HepG2 (cell line): ENCODE results near the gene IVL. TPM values are rescaled to one million over a fixed set of nuclear protein-coding genes. Genes with fewer than 3 reads are reported as not detected.

ENCODE experiments used
- ATAC-seq: fragments of 200-7000 bp; cut with Tn5 transposase; 3 replicates; pipeline ENCODE4 v1.9.1; 2020; ENCODE audit warnings: mild to moderate bottlenecking, moderate library complexity
- BruUV-seq: library from RNA; stranded (reverse); fragments of 400-500 nt; replicated peaks from 2 replicates; lab custom pipeline; 2021; lab: Mats Ljungman, UMichigan
- CTCF ChIA-PET: fragments of 300-600 bp; formaldehyde crosslinking; extraction: SDS; loops from one replicate; lab custom pipeline; 2021; ENCODE audit warnings: low total read pairs, inconsistent platforms, low intra/inter-chr PET ratio; lab: Yijun Ruan, JAX
- POLR2A ChIA-PET: fragments of 350-600 bp; sonication (Branson Sonifier 250); formaldehyde crosslinking; loops from one replicate; lab custom pipeline; 2020; ENCODE audit warnings: antibody characterized with exemption, inconsistent platforms; lab: Yijun Ruan, JAX
- DNase-seq: peaks from one replicate; pipeline ENCODE4 v3.0.0-alpha.2; 2015; ENCODE audit warnings: low spot score
- FAIRE-seq: peaks from 3 replicates; lab custom pipeline; 2011; peaks lifted over from hg19 to GRCh38; lab: Jason Lieb, UNC
- H2AFZ ChIP-seq: one replicate; pipeline ENCODE4 v1.6.1; 2011; ENCODE audit warnings: low read length, inconsistent platforms
- H3K27ac ChIP-seq: fragments of 300-600 bp; 3 replicates; pipeline ENCODE4 v1.8.0; 2011; ENCODE audit warnings: mixed run types, mild to moderate bottlenecking, mixed read lengths, low read length, inconsistent platforms; ENCODE audit not compliant: insufficient read depth; ENCODE audit errors: extremely low read length
- H3K27me3 ChIP-seq, 2 experiments: fragments of 200-600 bp in 1 of 2; 2 replicates in 1 of 2; 3 replicates in 1 of 2; pipeline versions ENCODE4 v1.6.0 to v1.8.0; 2011; ENCODE audit warnings: low read length in 2 of 2, mild to moderate bottlenecking in 2 of 2, moderate library complexity in 2 of 2, inconsistent platforms in 1 of 2; ENCODE audit not compliant: insufficient read depth in 2 of 2, control insufficient read depth in 1 of 2
- H3K36me3 ChIP-seq, 2 experiments: fragments of 200-600 bp in 1 of 2; replicated peaks in 1 of 2; 2 replicates in 1 of 2; 3 replicates in 1 of 2; pipeline versions ENCODE4 v1.5.1 to v1.8.0; 2011; ENCODE audit warnings: low read length in 2 of 2, inconsistent platforms in 1 of 2; ENCODE audit not compliant: insufficient read depth in 2 of 2, control insufficient read depth in 1 of 2
- H3K4me1 ChIP-seq: 2 replicates; pipeline ENCODE4 v1.5.1; 2012; ENCODE audit warnings: low read length, inconsistent platforms; ENCODE audit not compliant: insufficient read depth
- H3K4me2 ChIP-seq: 2 replicates; pipeline ENCODE4 v1.6.0; 2011; ENCODE audit warnings: low read depth, low read length, inconsistent platforms
- H3K4me3 ChIP-seq, 3 experiments: fragments of 200-600 bp in 1 of 3; sonication (generic), shearing (Covaris generic) in 1 of 3; replicated peaks in 1 of 3; 2 replicates each; pipeline ENCODE4 v1.5.1; 2011 to 2016; ENCODE audit warnings: low read length in 3 of 3, inconsistent platforms in 2 of 3, low read depth in 2 of 3, mild to moderate bottlenecking in 2 of 3, control low read depth in 1 of 3, mixed read lengths in 1 of 3; ENCODE audit not compliant: insufficient read depth in 1 of 3
- H3K79me2 ChIP-seq: one replicate; pipeline ENCODE4 v1.6.1; 2011; ENCODE audit warnings: low read length, inconsistent platforms; ENCODE audit not compliant: insufficient read depth
- H3K9ac ChIP-seq: 2 replicates; pipeline ENCODE4 v1.6.0; 2011; ENCODE audit warnings: mild to moderate bottlenecking, low read depth, low read length, inconsistent platforms; ENCODE audit not compliant: insufficient read depth
- H3K9me3 ChIP-seq: 2 replicates; pipeline ENCODE4 v1.5.1; 2012; ENCODE audit warnings: mild to moderate bottlenecking, low read length
- H4K20me1 ChIP-seq: 2 replicates; pipeline ENCODE4 v1.6.0; 2011; ENCODE audit warnings: inconsistent platforms, mild to moderate bottlenecking, low read length, moderate library complexity; ENCODE audit not compliant: insufficient read depth
- ARNT ChIP-seq: fragments of 450-650 bp; IDR thresholded peaks from 2 replicates; pipeline ENCODE4 v1.6.1; 2017
- HOXA9 ChIP-seq: sonication (generic); formaldehyde crosslinking; IDR thresholded peaks from 2 replicates; pipeline ENCODE4 v1.8.1; 2022; ENCODE audit warnings: missing genetic modification reagents, mild to moderate bottlenecking, moderate library complexity, borderline replicate concordance
- PHB2 ChIP-seq: fragments of 450-650 bp; IDR thresholded peaks from 2 replicates; pipeline ENCODE4 v1.6.1; 2018; ENCODE audit not compliant: partially characterized antibody
- SAP130 ChIP-seq: IDR thresholded peaks from 2 replicates; pipeline ENCODE4 v1.6.1; 2016; ENCODE audit warnings: low read depth
- SMC3 ChIP-seq: IDR thresholded peaks from 2 replicates; pipeline ENCODE4 v1.6.1; 2011; ENCODE audit warnings: low read length, improper control_type of control experiment
- SRSF9 ChIP-seq: fragments of 200-400 bp; formaldehyde crosslinking; IDR thresholded peaks from 2 replicates; pipeline ENCODE4 v1.6.1; 2018; ENCODE audit warnings: borderline replicate concordance, mild to moderate bottlenecking, low read depth, low read length; ENCODE audit not compliant: insufficient read depth, poor library complexity, severe bottlenecking
- STAG1 ChIP-seq: sonication (generic); formaldehyde crosslinking; IDR thresholded peaks from 2 replicates; pipeline ENCODE4 v1.4.0; 2020; ENCODE audit warnings: missing genetic modification reagents
- ZFP41 ChIP-seq: sonication (generic); formaldehyde crosslinking; IDR thresholded peaks from 2 replicates; pipeline ENCODE4 v1.4.0; 2020; ENCODE audit warnings: mild to moderate bottlenecking, missing genetic modification reagents, borderline replicate concordance
- ZNF20 ChIP-seq: sonication (generic); formaldehyde crosslinking; IDR thresholded peaks from 2 replicates; pipeline ENCODE4 v1.4.0; 2020; ENCODE audit warnings: mild to moderate bottlenecking, moderate library complexity, missing genetic modification reagents
- WGBS: methylation state at CpG from one replicate; pipeline ENCODE4 v1.1.6; 2017; ENCODE audit warnings: low lambda C conversion rate; 5-methylcytosine and 5-hydroxymethylcytosine counted together
- in situ Hi-C: cut with HindIII; loops from 2 replicates; pipeline ENCODE4 v1.10.0; 2017; ENCODE audit warnings: low pct_unique_long_range_greater_than_20kb; ENCODE audit not compliant: extremely low pct_ligation_motif_present
- intact Hi-C: fragments of 100-400 bp; cut with micrococcal nuclease; formaldehyde crosslinking; loops from one replicate; pipeline ENCODE4 v1.10.0; 2022; ENCODE audit not compliant: unreplicated experiment
- polyA plus RNA-seq, 8 experiments: library from polyadenylated mRNA; depleted of rRNA in 3 of 8; stranded (reverse) in 7 of 8; unstranded in 1 of 8; fragments of >200 nt; fragmentation: Illumina TruSeq in 4 of 8; extraction: Trizol in 4 of 8; gene quantifications; 2 replicates each; pipeline versions ENCODE4 v1.2.1 to v1.2.3, GENCODE V29; 2011 to 2016; ENCODE audit warnings: low read depth in 4 of 8, missing spikeins in 1 of 8, mixed read lengths in 1 of 8; ENCODE audit not compliant: insufficient read depth in 1 of 8
- total RNA-seq, 5 experiments: library from RNA; depleted of rRNA; stranded (reverse); fragments of >200 nt; fragmentation: Illumina TruSeq; extraction: Trizol; gene quantifications; 2 replicates each; pipeline ENCODE4 v1.2.3, GENCODE V29; 2016; ENCODE audit warnings: low read depth in 1 of 5
- TF ChIP-seq, protein P1 (sequence below): sonication (generic); formaldehyde crosslinking; IDR thresholded peaks from 2 replicates; pipeline ENCODE4 v1.5.0; 2020; ENCODE audit warnings: mild to moderate bottlenecking, missing genetic modification reagents, moderate library complexity

IVL gene
- total and polyA plus RNA-seq, 2 of the 13 experiments (the other 11 are each of a cell fraction or from before 2014, with no cell fraction given) = not detected

DNA sequence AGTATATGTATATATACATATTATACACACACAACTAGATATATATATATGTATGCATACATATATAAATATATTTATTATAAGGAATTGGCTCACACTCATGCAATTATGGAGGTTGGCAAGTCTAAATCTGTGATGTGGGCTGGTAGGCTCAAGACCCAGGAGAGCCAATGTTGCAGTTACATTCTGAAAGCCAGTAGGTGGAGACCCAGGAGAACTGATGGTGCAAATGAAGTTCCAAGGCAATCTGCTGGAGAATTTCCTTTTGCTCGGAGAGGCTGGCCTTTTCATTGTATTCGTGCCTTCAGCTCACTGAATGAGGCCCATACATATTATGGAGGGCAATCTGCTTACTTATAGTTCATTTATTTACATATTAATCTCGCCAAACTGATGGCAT lies 9.4 kb downstream of the IVL start:
- 4% methylated on average over 3 of the region's 3 CpGs for WGBS
- ATAC-seq (peak; percentile 40; the same call in 1 of the 3 replicates), FAIRE-seq (peak; percentile 56), DNase-seq (peak; percentile 30)
- H3K4me3 ChIP-seq = no peak overlapping the region
- no peak overlapping the region for H2AFZ ChIP-seq
- no peaks in the 10 kb centered on the region for H3K9me3 ChIP-seq
- in situ Hi-C loops = loop anchor here (10.0 kb wide), 1 partner anchor 307 kb away; no protein-coding TSS in a partner anchor
- H3K36me3 ChIP-seq = no peaks in the 10 kb centered on the region
- H3K4me1 ChIP-seq = no peaks in the 10 kb centered on the region
- TF ChIP-seq SAP130 (CRISPR knock-in tag) (no peak), ARNT (no peak), ZFP41 (CRISPR knock-in tag) (no peak), ZNF20 (CRISPR knock-in tag) (no peak), SRSF9 (no peak), PHB2 (no peak), HOXA9 (CRISPR knock-in tag) (no peak), STAG1 (CRISPR knock-in tag) (peak; percentile 56), SMC3 (peak; percentile 41)
- TF ChIP-seq, protein P1, sequence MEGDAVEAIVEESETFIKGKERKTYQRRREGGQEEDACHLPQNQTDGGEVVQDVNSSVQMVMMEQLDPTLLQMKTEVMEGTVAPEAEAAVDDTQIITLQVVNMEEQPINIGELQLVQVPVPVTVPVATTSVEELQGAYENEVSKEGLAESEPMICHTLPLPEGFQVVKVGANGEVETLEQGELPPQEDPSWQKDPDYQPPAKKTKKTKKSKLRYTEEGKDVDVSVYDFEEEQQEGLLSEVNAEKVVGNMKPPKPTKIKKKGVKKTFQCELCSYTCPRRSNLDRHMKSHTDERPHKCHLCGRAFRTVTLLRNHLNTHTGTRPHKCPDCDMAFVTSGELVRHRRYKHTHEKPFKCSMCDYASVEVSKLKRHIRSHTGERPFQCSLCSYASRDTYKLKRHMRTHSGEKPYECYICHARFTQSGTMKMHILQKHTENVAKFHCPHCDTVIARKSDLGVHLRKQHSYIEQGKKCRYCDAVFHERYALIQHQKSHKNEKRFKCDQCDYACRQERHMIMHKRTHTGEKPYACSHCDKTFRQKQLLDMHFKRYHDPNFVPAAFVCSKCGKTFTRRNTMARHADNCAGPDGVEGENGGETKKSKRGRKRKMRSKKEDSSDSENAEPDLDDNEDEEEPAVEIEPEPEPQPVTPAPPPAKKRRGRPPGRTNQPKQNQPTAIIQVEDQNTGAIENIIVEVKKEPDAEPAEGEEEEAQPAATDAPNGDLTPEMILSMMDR (CRISPR knock-in tag) = peak; percentile 53
- no peaks in the 10 kb centered on the region for H4K20me1 ChIP-seq
- intact Hi-C loops = loop anchor here (2.0 kb wide), 1 partner anchor 275 kb away; no protein-coding TSS in a partner anchor
- ChIA-PET POLR2A (no interaction called here), CTCF (interaction anchor here (1.3 kb wide), 1 partner anchor 305 kb away, joined by 6 read pairs; no protein-coding TSS in a partner anchor)
- H3K9ac ChIP-seq = no peak overlapping the region
- BruUV-seq = no TSS peak
- H3K27ac ChIP-seq = no peak overlapping the region
- H3K79me2 ChIP-seq = no peaks in the 10 kb centered on the region
- no peak overlapping the region for H3K4me2 ChIP-seq
- 0 out of 5 replicates have a peak, but pooled peaks cover 0 to 2% of the 10 kb centered on the region in 2 experiments for H3K27me3 ChIP-seq
